Muscle layer of duodenum (tissue), 2 donors: ENCODE measurements around the gene MRLN.

Experiments
- H3K27ac ChIP-seq: one replicate; pipeline ENCODE4 v1.7.0; 2013; ENCODE audit warnings: mild to moderate bottlenecking, low read length
- H3K27me3 ChIP-seq: one replicate; pipeline ENCODE4 v1.7.0; 2013; ENCODE audit warnings: low read depth, mild to moderate bottlenecking, control low read depth, low read length
- H3K36me3 ChIP-seq, 2 donors: one replicate each; pipeline ENCODE4 v1.7.0; 2013; ENCODE audit warnings: low read length in 2 of 2, control low read depth in 1 of 2, mild to moderate bottlenecking in 1 of 2; ENCODE audit not compliant: insufficient read depth in 2 of 2, control insufficient read depth in 1 of 2
- H3K4me1 ChIP-seq, 2 donors: one replicate each; pipeline ENCODE4 v1.7.0; 2013; ENCODE audit warnings: low read length in 2 of 2, mild to moderate bottlenecking in 2 of 2, control low read depth in 1 of 2, moderate library complexity in 1 of 2; ENCODE audit not compliant: insufficient read depth in 2 of 2, control insufficient read depth in 1 of 2
- H3K4me3 ChIP-seq, 2 donors: one replicate each; pipeline ENCODE4 v1.7.0; 2013; ENCODE audit warnings: low read length in 2 of 2, low read depth in 1 of 2, mild to moderate bottlenecking in 1 of 2
- H3K9me3 ChIP-seq, 2 donors: one replicate each; pipeline ENCODE4 v1.7.0; 2013; ENCODE audit warnings: low read length in 2 of 2, control low read depth in 1 of 2, mild to moderate bottlenecking in 1 of 2; ENCODE audit not compliant: control insufficient read depth in 1 of 2
- donor health status: healthy.

MRLN gene

GRCh38 chr10:59702347-59702746, 50.9 kb downstream of the MRLN start:
- Histone ChIP-seq H3K9me3 (no peaks in the 10 kb centered on the region), H3K27me3 (no peaks in the 10 kb centered on the region), H3K4me3 (no peak overlapping the region), H3K27ac (no peak overlapping the region), H3K36me3 (no peaks in the 10 kb centered on the region), H3K4me1 (no peaks in the 10 kb centered on the region)

- no peak overlapping the region for H3K4me3 ChIP-seq
- no peaks in the 10 kb centered on the region for H3K4me1 ChIP-seq
- no peaks in the 10 kb centered on the region for H3K36me3 ChIP-seq
- no peaks in the 10 kb centered on the region for H3K27me3 ChIP-seq
- H3K9me3 ChIP-seq = no peaks in the 10 kb centered on the region
- H3K27ac ChIP-seq = no peak overlapping the region
Measured at GRCh38 chr10:59700709-59701108, 52.5 kb downstream of the MRLN start.

DNA sequence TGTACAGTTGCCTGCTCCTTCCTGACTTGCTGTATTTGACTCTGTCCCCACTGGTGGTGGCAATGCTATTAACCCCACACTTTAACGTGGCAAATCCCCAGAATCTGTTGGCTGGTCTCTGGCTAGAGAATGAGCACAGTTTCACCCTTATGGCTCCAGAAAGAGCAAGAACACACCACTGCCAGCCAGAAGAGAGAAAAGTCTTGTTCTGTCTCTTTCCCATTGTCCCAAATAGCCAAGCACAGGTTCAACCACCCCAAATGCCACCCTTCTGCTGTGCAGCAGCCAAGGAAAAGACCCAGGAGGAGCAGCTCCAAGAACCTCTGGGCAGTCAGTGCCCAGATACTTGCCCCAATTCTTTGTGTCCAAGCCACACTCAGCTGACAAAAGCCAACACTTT, 54.9 kb downstream of the MRLN start:
- Histone ChIP-seq H3K9me3 (no peaks in the 10 kb centered on the region), H3K36me3 (no peaks in the 10 kb centered on the region), H3K27ac (no peak overlapping the region), H3K27me3 (no peaks in the 10 kb centered on the region), H3K4me1 (no peaks in the 10 kb centered on the region), H3K4me3 (no peak overlapping the region)

- no peaks in the 10 kb centered on the region for H3K36me3 ChIP-seq
- no peaks in the 10 kb centered on the region for H3K27me3 ChIP-seq
- no peak overlapping the region for H3K4me3 ChIP-seq
- no peak overlapping the region for H3K27ac ChIP-seq
- H3K4me1 ChIP-seq = no peaks in the 10 kb centered on the region
- H3K9me3 ChIP-seq = no peaks in the 10 kb centered on the region
Measured at GRCh38 chr10:59695637-59696036, 57.6 kb downstream of the MRLN start.

DNA sequence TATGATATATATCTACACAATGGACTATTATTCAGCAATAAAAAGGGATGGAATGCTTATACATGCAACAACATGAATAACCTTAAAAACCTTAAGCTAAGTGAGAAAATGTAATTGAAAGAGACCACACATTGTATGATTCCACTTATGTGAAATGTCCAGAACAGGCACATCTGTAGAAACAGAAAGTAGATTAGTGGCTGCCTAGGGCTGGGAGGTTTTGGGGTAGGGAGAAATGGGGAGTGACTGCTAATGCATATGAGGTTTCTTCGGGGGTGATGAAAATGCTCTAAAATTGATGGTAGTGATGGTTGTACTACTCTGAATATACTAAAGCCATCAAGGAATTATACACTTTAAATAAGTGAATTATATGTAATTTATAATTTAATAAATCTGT, 58.3 kb downstream of the MRLN start:
- no peaks in the 10 kb centered on the region for H3K36me3 ChIP-seq
- no peaks in the 10 kb centered on the region for H3K4me1 ChIP-seq
- no peaks in the 10 kb centered on the region for H3K9me3 ChIP-seq
- no peaks in the 10 kb centered on the region for H3K27me3 ChIP-seq
- no peak overlapping the region for H3K27ac ChIP-seq
- H3K4me3 ChIP-seq = no peak overlapping the region

DNA sequence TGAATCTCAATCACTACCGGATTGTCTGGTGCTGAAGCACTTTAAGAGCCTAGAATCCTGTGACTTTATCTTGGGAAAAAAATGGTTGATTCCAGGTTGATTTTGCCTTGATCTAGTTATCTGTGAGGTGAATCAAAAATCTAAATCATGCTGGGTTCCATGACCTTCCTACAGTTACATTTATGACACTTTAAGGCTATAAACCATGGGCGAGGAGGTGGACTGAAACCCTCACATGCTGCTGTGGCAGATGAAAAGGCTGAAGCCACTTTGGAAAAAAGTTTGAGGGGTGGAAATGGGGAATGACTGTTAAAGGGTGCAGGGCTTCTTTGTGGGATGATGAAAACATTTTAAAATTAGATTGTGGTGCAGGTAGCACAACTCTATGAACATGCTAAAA, 61.1 kb downstream of the MRLN start:
- H3K36me3 ChIP-seq = no peaks in the 10 kb centered on the region
- no peaks in the 10 kb centered on the region for H3K9me3 ChIP-seq
- no peaks in the 10 kb centered on the region for H3K27me3 ChIP-seq
- H3K27ac ChIP-seq = no peak overlapping the region
- no peaks in the 10 kb centered on the region for H3K4me1 ChIP-seq
- no peak overlapping the region for H3K4me3 ChIP-seq

GRCh38 chr10:59688921-59689351, 64.3 kb downstream of the MRLN start:
- Histone ChIP-seq H3K4me1 (no peaks in the 10 kb centered on the region), H3K9me3 (no peaks in the 10 kb centered on the region), H3K36me3 (no peaks in the 10 kb centered on the region), H3K4me3 (no peak overlapping the region), H3K27ac (no peak overlapping the region), H3K27me3 (no peaks in the 10 kb centered on the region)

DNA sequence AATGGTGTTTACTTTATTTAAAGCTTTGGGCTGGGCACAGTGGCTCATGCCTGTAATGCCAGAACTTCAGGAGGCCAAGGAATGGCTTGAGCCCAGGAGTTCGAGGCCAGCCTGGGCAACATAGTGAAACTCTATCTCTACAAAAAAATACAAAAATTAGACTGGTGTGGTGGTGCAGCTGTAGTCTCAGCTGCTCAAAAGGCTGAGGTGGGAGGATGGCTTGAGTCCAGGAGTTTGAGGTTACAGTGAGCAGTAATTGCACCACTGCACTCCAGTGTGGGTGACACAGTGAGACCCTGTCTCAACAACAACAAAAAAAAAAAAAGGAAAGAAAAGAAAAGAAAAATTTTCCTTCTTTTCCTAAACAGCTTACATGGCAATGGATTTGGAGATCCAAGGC, 65.6 kb downstream of the MRLN start:
- Histone ChIP-seq H3K4me3 (no peak overlapping the region), H3K4me1 (no peaks in the 10 kb centered on the region), H3K36me3 (no peaks in the 10 kb centered on the region), H3K27ac (no peak overlapping the region), H3K27me3 (no peaks in the 10 kb centered on the region), H3K9me3 (no peaks in the 10 kb centered on the region)
